Fibroblast of skin of left quadriceps (primary cell): ENCODE results near the gene ATAD3B.

Experiments used
- DNase-seq, 2 experiments: peaks; one replicate each; pipeline ENCODE4 v3.0.0-alpha.2; 2013; ENCODE audit warnings: low read depth in 2 of 2

ATAD3B gene

DNA sequence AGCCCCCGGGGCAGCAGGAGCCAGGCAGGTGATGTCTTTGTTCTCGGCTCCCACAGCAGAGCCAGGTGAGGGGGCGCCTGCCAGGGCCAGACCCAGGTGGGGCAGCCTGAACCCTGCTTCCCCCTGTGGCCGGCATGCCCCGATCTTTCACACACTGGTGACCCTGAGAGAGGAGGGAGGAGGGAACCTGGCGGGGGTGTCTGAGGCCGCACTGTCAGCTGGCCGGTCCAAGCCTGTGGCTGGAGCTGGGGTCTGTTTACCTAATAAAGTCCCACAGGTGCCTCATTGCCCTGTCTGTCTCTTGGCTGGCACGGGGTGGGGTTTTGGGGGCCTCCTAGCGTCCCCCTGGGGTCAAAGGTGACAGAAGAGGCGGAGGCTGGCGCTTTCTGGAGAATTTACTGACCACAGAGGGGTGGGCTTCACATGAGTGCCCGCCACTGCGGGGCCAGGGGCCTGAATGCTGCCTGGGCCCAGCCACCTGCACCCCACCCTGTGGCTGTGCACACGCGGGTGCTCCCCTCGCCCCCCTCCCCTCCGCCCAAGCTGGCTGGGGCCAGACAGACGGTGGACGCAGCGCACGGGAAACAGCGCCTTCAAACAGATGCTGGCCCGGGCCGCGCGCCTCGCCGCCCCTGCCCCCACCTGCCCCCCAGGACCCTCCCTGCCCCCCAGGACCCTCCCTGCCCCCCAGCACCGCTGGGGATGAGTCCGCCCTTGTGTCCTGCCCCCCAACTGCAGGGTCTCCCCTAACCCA lies 63.0 kb downstream of the ATAD3B start:
- no peak for DNase-seq

DNA sequence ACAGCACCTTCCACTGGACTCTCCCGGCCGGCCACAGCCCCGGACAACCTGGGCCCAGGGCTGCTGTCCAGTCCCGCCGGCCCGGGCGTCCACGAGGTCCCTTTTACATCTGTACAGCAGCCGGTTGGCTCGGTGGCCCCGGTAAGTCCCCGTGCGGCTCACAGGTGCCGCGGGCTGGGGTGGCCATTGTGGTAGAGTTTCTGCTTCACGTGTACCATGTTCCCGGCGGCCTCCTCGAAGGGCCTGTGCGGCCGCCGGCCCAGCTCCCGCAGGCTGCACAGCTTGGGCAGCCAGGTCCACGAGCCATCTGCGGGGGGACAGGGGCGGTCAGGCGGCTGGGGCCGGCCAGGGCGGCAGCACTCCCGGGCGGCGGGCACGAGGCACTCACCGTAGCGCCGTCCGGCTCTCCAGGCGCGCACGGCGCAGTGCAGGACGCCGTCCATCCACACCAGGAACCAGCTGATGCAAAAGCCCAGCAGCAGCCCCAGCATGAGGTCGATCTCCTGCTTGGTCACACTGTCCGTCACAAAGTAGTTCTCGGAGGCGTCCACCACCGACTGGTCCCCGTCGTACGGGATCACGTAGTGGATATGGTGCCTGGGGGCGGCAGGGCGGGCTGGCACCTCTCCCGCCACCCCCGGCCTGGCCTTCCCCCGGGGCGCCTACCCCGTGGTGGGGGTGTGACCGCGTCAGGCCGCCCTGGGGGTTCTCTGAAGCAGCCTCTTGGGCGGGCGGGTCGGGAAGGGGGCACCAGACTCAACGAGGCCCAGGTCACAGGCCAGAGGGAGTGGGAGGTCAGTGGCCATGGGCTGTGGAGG lies 63.8 kb downstream of the ATAD3B start:
- no peak for DNase-seq

DNA sequence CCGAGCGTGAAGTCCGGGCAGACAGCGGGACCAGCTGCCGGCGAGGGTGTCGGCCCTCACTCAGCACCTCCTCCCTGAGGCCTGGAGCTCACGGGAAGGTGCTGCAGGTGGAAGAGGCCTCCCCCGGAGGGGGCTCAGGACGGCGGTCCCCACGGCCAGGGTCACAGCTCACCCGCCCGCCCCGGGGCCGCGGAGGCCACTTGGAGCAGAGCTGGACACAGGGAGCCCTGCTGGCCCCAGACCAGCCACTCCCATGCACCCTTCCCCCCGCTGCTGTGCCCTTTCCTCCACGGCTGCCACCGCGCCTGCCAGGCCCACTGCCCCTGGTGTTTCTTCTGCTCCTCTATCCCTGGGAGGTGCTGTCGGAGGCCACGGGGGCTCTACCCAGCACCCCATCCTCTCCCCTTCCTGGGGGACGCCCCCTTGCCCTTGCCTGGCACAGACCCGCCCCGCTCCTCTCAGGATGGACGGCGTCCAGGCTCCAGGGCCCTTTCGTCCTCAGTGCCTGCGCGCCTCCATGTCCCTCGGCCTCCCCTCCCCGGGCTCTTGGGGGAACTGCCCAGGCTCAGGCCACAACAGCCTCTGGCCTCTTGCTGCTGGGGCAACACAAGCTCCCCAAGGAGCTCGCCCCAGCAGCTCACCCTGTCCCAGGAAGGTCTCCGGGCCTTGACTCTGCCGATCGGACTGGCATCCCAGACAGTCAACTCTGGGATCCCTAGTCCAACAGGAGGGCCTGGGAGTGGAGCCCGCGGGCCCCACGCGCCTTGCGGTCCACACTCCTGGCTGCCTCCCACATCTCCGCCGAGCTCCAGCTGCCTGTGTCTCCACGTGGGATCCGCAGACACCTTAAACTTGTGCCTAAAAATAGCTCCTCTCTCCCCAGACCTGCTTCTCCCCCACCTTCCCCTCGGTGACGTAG lies 64.7 kb downstream of the ATAD3B start:
- DNase-seq = no peak

DNA sequence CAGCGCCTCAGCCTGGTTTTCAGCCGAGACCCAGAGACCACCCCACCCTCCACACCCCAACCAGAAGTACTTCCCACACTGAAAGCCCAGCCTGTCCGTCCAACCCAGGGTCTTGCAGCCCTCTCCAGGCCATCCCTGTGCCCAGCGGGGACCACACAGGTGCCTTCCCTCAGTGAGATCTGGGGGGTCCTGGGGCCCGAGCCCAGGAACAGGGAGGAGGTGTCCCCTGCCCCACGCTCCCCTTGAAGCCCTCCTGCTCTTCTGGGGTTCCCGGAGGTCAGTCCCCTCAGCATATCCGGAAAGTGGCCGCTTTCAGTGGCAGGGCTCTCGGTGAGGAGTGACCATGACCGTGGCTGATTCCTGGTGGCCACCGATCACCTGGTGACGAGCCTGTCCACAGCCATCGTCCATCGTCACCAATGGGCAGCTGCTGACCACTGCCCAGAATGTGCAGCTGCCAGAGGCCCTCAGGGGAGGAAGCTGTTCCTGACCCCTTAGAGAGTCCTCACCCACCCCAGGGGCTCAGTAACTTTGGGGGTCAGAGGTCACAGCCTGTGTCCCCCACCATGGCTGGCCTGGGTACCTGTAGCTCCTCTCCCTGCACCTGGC lies 65.5 kb downstream of the ATAD3B start:
- no peak for DNase-seq

DNA sequence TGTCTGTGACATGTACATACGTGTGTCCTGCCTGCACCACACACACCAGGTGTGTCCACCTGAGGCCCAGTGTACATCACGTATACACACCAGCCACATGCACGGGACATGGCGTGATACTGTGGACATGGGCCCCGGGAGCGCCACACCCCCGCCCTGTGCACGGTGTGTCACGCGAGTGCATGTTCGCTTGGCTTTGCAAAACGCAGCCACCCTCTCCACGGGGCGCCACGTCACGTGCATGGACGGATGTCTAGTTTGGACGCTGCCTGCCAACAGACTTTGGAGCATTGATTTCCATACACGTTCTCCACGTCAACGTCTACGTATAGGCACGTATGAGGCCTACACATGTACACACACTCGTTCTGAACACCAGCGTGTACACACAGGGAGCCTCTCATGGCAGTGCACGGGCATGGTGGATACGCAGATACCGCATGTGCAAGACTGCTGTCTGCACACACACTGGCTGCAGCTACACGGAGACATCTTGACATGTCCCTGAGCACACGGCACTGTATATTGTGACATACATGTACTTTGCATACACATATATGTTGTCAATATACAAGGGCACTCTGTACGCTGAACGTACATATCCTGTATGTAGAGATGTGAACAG lies 66.2 kb downstream of the ATAD3B start:
- no peak for DNase-seq

DNA sequence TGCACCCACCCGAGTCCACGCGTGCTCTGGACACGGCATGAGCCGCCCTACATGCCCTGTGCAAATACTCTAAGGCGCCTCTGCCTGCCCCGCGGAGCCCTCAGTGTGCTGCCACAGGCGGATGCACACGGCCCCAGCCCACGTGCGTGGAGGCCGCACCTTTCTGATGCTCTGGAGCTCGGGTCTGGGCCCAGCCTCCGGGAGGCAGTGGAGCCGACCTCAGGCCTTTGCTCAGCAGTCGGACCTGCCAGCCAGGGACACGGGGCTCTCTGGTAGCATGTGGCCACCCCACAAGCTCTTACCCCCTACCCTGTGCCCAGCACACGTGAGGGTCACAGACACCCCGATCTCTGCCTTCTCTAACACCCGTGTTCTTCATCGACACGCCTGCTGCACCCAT lies 66.8 kb downstream of the ATAD3B start:
- DNase-seq = no peak

DNA sequence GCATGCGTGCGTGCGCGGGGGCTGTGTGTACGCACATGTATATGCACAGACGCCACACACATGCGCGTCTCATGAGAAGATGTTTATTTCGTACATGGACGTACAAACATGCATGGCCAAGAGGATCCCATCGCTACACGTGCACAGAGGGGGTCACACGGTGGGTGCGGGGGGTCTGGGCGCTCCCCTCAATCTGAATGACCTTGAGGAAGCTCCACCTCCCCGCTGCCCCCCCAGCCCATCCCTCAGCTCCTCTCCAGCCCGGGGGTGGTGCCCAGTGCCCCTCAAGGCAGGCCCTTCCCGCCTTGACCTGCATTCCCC lies 67.4 kb downstream of the ATAD3B start:
- no peak for DNase-seq

DNA sequence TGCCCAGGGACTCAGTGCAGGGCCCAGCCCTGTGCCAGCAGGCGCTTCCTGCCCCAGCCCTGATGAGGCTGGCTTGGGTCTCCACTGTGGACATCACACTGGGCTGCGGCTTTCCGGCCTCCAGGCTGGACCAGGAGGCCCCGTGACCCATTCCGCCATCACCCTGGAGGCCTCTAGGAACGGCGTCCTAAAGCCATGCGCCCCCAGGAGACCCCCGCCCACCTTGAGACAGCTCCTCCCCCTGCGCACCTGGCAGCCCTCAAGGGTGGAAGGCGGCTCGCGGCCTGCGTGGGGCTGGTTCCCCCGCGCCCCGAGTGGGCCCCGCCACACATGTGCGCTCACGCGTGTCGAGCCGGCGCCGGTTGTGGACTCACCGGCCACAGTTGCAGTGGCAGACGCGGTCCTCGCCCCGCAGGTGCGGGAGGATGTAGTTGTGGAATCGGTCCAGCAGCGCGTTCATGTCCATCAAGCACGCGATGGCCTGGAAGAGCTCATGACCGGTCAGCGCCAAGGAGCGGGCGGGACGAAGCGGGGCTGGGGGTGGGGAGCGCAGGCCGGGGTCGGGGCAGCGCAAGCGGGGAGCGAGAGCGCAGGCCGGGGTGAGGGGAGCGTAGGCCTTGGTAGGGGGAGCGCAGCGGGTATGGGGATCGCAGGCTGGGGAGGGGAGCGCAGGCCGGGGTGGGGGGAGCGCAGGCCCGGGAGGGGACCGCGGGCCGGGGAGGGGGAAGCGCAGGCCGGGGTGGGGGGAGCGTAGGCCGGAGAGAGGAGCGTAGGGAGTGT lies 67.9 kb downstream of the ATAD3B start:
- DNase-seq = no peak

DNA sequence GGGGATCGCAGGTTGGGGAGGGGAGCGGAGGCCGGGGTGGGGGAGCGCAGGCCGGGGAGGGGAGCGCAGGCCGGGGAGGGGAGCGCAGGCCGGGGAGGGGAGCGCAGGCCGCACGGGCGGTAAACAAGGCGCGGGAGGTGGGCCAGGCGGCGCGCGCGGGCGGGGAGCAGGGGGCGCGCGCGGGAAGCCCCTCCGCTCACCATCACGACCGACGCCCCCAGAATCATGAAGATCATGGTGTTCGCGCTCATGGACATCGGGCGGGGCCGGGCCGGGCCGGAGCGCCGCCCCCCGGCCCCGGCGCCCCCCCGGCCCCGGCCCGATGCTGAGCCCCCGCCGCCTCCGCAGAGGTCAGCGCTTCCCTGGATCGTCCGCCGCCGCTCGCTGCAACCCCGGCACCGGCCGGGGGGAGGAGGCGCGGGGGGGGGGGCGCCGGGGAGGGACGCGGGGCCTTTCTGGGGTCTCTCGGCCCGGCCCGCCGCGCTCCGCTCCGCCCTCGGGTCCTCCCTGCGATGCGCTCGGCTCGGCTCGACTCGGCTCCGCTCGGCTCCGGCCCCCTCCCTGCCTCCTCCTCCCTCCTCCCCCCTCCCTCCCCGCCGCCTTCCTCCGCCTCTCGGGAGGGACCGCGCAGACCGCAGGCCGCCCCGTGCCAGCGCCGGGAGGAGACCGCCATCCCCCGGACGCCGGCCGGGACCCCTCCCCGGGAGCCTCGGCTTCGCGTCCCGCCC lies 68.7 kb downstream of the ATAD3B start, which contains the start of gene TMEM240:
Gene TMEM240, minus strand, starts transcription at position 535 of the 728 bp plus-strand sequence. Its CDS starts 278 bp downstream, at position 257.
- peak; percentile 59 to 65 for DNase-seq

DNA sequence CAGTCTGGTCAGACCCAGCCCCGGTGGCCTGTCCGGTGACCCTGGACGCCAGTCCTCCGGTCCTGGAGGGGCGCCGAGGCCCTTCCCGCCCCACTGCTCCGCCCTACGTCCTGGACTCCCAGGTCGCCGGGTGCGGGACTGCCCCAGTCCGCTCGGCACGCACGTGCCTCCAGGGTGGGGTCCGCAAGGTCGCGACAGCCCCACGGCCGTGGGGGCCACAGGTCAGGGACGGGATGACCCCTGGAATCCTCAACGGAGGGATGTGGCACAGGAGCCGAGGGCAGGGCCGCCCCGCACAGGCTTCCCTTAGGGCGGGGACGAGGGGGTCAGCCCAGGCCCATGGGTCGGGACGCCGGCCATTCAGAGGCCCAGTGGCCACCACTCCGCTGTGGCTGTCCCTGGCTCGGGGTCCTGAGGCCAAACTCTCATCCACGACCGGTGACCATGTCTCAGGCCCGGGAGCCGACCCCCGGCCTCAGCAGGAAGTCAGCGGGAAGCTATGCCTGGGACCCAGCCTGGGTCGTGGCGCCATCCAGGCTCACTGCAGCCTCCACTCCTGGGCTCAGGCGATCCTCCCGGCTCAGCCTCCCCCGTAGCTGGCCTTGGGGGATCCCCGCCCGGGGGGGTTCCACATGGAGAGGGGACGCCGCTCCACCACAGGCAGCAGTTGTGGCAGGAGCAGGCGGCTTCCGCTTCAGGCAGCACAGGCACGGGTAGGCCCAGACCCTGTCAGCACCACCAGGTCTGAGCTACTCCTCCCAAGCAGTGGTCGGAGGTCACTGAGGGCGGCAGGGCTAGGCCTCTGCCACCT lies 69.5 kb downstream of the ATAD3B start:
- no peak for DNase-seq

DNA sequence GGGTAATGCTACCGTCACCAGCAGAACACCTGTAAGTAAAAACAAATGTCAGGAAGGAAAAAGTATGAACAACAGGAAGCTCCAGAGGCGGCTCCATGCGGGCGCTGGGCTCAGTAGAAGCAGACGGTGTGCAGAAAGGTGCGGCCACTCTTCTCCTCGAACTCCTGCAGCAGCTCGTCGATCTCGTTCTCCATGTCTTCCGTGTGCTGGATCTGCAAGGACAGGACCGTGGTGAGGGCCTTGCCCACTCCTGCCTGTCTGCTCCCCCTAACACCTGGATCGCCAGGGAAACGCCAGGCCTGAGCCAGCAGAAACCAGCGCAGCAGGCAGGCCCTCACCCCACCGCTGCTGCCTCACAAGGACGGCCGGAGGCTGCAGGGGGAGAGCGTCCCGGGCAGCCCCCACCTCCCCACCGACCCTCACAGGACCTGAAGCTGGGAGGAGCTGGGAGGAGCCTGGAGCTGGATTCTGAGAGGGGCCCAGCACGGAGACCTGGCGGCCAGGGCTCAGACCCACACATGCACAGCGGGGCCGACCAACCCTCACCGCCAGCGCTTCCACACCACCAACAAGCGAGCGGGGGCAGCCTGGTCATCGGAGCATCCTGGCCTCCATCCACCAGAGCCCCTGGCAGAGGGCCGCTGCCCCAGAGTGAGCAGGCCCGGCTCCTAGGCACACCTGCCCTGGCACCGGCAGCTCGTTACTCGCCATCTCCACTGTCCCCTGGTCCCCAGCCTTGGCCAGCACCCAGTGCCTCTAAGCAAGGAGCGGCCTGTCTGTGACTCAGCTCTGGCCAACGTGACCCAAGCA lies 70.6 kb downstream of the ATAD3B start:
- no peak for DNase-seq

DNA sequence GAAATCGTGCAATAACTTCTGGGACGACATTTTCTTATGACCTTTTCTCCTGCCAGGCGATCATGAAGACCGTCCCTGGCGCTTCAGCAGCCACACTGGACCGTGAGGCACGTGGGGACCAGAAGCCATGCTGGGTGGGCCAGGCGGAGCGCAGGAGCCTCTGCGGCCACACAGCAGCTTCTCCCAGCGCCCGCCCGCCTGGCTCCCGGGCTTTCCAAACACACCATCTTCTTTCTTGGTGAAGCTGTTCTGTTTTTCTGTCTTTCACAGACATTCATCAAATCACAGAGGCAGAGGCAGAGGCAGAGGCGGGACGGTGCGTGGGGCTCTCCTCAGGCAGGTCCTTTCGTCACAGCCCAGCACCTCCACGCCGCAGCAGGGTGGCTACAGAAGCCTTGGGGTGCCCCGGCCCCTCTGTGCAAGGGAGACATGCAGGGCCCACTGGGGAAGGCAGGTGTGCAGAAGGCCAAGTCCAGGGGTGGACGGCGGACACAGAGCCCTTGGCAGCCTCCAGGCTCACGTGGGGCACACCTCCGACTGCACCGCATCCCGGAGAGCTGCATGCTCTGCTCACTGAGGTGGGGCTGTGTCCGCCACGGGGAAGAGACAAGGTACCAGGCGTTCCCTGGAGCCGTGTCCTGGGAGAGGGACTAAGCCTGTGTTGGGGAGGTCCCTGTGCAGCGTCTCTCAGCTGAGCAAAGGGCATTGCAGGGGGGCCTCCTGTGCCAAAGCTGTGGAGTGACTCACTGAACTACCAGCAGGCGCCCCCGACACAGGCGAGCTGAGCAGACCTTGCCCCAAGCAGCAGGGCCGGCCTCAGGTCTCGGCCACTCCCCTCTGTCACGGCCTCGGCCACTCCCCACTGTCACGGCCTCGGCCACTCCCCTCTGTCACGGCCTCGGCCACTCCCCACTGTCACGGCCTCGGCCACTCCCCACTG lies 71.5 kb downstream of the ATAD3B start:
- no peak for DNase-seq

DNA sequence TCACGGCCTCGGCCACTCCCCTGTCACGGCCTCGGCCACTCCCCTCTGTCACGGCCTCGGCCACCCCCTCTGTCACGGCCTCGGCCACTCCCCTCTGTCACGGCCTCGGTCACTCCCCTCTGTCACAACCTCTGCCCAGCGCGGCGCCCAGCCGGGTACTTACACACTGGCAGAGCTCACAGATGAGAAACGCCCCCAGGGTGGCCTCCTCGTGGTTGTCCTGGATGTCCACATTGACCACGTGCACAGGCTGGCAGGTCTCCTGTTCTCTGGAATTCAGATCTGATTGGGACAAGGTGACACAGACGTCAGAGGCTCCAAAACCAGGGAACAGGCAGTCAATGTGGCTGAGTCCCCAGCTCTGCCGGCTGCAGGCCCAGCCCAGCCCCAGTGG lies 72.1 kb downstream of the ATAD3B start:
- DNase-seq = no peak

DNA sequence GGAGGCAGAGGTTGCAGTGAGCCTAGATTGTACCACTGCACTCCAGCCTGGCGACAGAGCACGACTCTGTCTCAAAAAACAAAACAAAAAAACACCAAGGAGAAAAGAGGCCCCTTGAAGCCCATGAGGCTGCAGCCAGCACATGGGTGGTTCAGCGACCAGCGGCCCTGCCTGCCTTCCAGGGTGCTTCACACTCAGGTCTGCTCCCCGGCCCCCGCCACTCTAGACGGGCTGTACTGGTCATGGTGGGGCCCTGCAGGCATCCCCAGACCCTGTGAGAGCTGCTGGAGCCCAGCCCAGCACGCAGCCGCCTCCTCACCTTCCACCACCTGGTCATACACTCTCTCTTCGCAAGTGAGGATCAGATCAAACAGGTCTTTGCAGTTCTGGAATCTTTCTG lies 73.0 kb downstream of the ATAD3B start:
- no peak for DNase-seq
